A549 treated with AZD9567 at 1 μM for 4 hours (cell line): ENCODE results near the gene RPL39L. TPM values are rescaled to one million over a fixed set of nuclear protein-coding genes. Genes with fewer than 3 reads are reported as not detected.

ENCODE experiments used
- total RNA-seq: library from RNA; stranded (reverse); fragments of 200-300 nt; extraction: Qiagen RNA extraction; gene quantifications from 5 replicates; pipeline ENCODE4 v1.2.3, GENCODE V29; 2022; ENCODE audit not compliant: insufficient read depth

Gene RPL39L
- 48.3 to 52.9 TPM (median 51.3 TPM) in 5 replicates for total RNA-seq

GRCh38 chr3:187139126-187139894 is at the start of gene RPL39L:
Gene RPL39L, minus strand, starts transcription at chr3:187139496. Its CDS starts 18,196 bp downstream, at chr3:187121300.

Other genes starting within 250 kb of the RPL39L start
- 2.7 to 4.2 TPM (median 3.5 TPM) in 5 replicates for gene ST6GAL1, start 209.0 kb downstream of the RPL39L start, total RNA-seq
- gene RTP1, start 58.0 kb upstream of the RPL39L start, total RNA-seq: not detected in 5 replicates
- gene MASP1, start 152.2 kb upstream of the RPL39L start, total RNA-seq: 0.12 TPM in 1 of 5 replicates, not detected in the others
- gene RTP4, start 228.9 kb upstream of the RPL39L start, total RNA-seq: not detected in 5 replicates